Nucleus accumbens (tissue), 56 donors: ENCODE measurements around the gene CORO1C.
"Not testable (repeated sequence)": the region's sequence is repeated elsewhere in the genome, so short reads cannot be mapped to it uniquely, and the experiment has no call there.

Source experiments
- DNase-seq, 56 donors: peaks; one replicate each; lab custom pipeline; 2025; lab: John Stamatoyannopoulos, UW

Gene CORO1C

GRCh38 chr12:108731105-108731865 lies at the start of gene CORO1C:
TSS of gene CORO1C (minus strand) at chr12:108731518. CDS start at chr12:108701318, 30,200 bp downstream.
- peak; percentile 41 to 96 (median 93) for DNase-seq

DNA sequence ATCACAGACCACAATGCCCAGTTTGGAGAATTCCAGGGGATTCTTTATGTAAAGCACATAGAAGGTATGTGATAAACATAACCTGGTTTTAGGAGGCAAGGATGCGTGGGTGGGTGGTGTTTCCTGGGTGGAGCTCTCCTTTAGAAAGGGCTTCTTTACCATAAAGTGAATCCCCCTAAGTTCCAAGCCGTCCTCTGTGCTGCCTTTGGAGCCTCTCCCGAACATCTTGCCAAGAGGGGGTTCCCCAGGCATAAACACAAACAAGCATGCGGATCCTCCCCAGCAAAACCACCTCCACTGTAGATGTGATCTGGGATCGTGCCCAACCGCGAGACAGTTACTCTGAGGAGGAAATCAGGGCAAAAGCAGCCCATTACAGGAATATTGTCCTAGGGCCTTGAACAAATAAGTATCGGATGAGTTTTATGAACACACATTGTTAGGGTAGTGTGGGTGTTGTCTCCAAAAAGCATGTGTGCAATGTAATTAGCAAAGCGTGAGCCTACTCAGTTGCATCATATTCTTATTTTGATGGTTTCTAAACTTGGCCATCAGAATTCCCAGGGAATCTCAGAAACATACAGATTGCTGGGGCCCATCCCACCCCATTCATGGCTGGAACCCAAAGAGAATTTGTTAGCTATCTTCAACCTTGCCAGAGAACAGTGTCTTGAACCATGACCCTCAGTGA lies 48.8 kb upstream of the CORO1C start:
- DNase-seq, result no peak

DNA sequence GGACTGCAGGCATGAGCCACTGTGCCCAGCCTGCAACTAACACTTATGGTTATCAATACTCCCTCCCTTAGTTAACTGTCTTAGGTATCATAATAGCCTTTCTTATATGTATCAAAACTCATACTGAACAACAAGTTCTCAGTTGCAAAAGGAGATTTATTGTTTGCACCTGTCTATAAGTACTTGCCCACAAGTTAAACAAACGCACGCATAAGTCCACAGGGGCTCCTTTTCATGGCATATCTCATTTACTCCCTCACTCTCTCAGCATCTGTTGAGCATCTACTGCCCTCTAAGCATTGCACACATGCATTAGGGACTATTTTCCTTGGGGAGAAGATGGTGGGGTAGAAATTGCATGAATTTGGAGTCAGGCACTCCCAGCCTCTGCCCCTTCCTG lies 46.7 kb upstream of the CORO1C start:
- DNase-seq, result no peak

DNA sequence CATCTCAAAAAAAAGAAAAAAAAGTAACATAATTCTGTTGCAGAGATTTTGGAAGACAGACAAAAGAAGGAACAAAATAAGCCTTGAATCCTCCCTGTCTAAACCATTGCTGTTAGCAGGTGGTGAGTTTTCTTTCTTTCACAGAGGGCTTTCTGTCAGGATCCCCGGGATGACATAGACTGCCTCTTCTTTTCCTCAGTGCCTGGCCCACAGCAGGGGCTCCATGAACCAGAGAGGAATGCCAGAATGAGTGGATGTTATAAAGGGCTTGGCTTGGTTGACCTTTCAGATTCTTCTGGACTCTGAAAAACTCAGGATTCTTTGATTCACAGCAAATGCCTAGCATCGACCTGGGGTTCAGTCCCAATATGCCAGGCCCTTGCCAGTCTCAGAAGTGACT lies 45.8 kb upstream of the CORO1C start:
- no peak for DNase-seq

DNA sequence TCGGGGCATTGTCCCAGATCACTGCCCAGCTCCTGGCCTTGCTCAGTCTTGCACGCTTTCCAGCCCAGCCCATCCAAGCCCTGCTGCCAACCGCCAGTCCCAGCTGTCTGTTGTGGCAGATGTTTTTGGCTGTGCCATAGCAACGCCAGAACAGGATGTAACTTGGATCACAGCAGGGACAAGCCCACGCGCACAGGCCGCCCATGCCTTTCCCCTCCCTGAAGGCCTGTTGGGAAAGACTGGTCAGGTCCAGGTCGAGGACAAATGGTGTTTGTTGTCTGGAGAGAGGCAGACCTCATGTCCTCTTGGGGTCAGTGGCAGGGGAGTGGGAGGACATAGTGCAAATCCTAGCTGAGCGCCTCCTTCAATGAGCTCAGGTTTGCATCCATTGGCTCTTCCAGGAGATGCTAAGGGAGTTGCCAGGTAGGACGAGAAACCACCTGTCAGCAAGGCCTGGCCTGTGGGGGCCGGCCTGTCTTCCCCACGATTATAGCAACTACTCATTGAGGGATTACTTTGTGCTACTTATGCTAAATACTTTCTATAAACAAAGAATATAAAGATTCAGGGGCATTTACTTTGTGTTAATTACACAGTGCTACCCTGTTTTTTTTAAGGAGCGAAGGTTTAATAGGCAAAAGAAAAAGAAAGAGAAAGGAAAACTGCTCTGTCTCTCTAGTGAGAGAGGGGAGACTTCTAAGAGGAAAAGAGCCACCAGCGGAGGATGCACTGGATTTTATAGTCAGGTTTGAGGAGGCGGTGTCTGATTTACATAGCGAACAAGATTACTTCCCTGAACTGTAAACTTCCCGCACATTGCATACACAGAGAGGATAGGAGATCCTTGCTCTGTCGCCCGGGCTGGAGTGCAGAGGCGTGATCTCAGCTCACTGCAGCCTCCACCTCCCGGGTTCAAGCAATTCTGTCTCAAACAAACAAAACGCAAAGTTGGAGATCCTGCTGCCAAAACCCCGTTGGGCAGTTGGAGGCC lies 42.8 kb upstream of the CORO1C start:
- DNase-seq, result peak in 48 of 56 donors; percentile 2 to 74 (median 38)

DNA sequence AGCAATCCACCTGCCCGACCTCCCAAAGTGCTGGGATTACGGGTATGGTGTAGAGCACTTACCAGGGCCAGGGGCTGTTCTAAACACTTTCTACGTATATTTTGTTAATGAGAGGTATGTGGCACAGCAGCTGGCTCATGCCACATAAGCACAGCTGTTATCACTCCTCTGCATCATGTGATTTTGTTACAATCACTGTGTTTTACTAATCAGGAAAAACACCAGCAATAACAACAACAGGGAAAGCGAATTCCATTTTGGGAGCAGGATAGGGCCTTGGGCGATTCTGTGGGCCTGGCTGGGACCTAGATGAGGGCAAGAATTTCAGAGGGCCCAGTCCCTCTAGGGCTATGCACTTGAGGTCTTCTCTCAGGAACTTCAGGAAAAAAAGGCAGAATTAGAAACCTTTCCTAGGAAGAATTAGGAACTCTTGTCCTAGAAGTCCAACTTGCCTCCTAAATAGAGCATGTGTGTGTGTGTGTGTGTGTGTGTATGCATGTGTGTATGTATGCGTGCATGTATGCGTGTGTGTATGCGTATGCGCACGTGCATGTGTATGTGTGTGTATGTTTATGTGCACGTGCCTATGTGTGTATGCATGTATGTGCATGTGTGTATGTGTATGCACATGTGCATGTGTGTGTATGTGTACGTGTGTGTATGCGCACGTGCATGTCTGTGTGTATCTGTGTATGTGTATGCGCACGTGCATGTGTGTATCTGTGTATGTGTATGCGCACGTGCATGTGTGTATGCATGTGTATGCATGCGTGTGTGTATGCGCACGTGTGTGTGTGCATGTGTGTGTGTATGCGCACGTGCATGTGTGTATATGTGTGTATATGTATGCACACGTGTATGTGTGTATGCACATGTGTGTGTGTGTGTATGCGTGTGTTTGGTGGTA lies 41.8 kb upstream of the CORO1C start:
- no peak for DNase-seq

DNA sequence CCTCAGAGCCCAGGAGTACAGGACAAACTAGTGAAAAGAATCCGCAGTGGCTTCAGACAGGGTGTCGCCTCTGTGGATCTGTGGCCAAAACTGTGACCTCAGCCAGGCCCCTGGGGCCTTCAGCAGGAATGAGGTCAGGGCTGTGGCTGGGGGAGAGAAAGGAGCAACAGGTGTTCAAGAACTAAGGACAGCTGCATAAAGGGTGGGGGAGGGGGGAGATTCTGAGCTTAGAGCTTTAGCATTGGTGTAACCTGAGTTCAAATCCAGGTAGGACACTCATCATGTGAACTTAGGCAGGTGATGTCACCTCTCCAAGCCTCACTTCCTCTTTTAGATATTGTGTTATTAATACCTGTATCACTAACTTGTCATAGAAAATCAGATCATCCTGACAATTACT lies 40.9 kb upstream of the CORO1C start:
- no peak for DNase-seq

GRCh38 chr12:108771835-108772234 lies 40.5 kb upstream of the CORO1C start:
- not testable (repeated sequence) for DNase-seq

DNA sequence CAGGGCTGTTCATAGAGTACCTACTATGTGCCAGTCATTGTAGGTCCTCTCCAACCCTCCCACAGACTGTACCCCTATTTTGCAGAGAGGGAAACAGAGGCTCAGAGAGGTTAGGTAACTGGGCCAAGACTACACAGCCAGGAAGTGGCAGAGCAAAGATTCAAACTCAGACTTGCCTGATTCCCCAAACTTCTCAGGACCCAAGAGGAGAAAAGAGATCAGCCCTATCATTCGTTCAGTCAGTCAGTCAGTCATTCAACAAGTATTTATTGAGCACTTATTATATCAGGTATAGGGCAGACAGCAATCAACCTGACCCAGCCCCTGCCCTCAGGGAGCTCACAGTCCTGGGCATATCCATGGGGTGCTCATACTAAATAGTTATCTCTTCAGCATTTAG lies 39.6 kb upstream of the CORO1C start:
- no peak for DNase-seq

- no peak for DNase-seq
Observed at GRCh38 chr12:108770269-108770829, 39.0 kb upstream of the CORO1C start.

DNA sequence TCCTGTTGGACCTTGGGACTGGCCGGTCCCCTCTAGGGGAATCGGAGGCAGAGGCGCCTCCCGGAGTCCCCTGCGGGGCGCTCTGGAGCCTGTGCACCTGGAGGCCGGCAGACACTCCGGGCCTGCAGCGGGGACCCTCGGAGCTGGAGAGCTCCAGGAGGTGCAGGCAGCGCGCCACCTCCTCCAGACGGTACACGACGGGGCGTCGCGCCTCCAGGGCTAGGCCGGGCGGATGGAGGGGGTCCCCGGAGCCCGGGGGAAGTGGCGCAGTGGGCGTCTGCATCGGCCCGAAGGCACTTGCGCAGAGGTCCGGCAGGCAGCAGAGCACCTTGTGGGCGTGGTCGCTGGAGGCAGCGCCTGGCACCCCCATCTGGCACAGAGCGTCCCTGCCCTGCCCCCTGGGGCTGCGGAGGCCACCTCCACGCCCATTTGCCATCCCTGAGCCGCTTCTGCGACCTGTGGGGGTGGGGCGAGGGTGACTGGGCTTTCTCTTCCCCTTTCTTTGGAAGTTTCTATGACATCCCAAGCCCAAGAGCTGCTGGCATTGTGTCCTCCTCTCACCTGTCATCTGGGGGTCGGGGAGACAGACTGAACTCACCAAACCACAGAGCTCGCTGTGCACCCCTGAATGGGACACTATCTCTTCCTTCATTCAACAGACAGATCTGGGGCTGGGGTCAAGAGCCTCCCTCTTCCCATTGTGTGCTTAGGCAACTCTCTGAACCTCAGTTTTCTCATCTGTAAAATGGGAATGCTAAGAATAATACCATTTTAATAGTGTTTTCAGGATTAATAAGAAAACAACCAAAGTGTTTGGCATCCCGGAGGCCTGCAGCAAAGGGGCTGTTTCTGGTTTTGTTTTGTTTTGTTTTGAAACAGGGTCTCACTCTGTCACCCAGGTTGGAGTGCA lies 37.5 kb upstream of the CORO1C start:
- no peak for DNase-seq

GRCh38 chr12:108766294-108766693 lies 35.0 kb upstream of the CORO1C start:
- no peak for DNase-seq

- no peak for DNase-seq
Observed at GRCh38 chr12:108765289-108765764, 34.0 kb upstream of the CORO1C start.

DNA sequence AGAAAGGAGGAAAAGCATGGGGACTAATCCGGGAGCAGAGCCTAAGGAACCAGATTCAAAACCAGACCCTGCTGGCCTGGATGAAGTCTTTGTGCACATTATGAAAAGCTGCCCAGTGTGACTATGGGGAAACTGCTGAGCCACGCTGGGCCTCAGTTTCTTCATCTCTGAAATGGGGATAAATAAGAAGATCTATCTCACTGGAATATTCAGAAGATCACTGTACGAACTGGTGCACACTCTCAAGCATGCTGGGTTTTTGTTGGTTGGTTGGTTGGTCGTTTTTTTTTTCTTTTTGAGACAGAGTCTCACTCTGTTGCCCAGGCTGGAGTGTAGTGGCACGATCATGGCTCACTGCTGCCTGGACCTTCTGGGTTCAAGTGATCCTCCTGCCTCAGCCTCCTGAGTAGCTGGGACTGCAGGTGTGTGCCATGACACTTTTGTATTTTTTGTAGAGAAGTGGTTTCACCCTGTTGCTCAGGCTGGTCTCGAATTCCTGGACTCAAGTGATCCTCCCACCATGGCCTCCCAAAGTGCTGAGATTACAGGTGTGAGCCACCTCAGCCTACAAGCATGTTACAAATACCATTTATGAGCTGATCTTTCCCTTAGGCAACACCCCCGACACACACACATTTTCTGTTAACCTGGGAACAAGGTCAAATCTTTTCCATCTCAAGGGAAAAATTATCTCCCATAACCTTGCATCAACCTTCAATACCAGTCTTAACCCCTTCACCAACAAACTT lies 33.4 kb upstream of the CORO1C start:
- DNase-seq, result no peak

GRCh38 chr12:108761226-108761625 lies 29.9 kb upstream of the CORO1C start:
- DNase-seq, result no peak

DNA sequence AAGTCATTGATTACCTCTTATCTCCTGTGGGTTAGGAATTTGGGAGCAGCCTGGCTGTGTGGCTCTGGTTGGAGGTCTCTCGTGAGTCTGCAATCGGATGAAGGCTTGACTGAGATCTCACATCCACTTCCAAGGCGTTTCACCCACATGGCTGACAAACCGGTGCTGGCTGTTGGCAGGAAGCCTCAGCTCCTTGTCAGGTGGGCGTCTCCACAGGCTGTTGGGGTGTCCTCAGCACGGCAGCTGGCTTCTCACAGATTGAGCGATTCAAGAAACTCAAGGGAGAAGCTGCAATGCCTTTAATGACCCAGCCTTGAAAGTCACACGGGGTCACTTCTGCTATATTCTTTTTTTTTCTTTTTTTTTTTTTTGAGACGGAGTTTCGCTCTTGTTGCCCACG lies 28.6 kb upstream of the CORO1C start:
- DNase-seq, result peak in 1 of 56 donors; percentile 16

- no peak for DNase-seq
Observed at GRCh38 chr12:108757856-108758255, 26.5 kb upstream of the CORO1C start.
